ENCODE measurements around the gene FITM2. TPM values are rescaled to one million over a fixed set of nuclear protein-coding genes. Genes with fewer than 3 reads are reported as not detected.

FITM2 gene
- total and polyA plus RNA-seq, 2 donors (not counting 3 experiments of a cell fraction or from before 2014, with no cell fraction given): 4.4 to 7.7 TPM

GRCh38 chr20:44256961-44257360, 54.0 kb downstream of the FITM2 start:
- Histone ChIP-seq H2AFZ (ENCODE audit: low read depth, low read length) (no peak overlapping the region), H3K4me3 (replicated peaks in 1 of 3; ENCODE audit: insufficient read depth in 1 of 3, low read depth in 1 of 3, low read length in 3 of 3) (no peak overlapping the region), H3K9me1 (replicated peaks; ENCODE audit: control insufficient read depth, extremely low read depth, insufficient read depth, low read length) (no peaks in the 10 kb centered on the region), H3K36me3 (ENCODE audit: control insufficient read depth in 2 of 2, extremely low read depth in 1 of 2, insufficient read depth in 2 of 2, low read length in 2 of 2) (no peaks in the 10 kb centered on the region), H3K4me2 (ENCODE audit: insufficient read depth, low read length) (no peak overlapping the region), H3K9me3 (replicated peaks; ENCODE audit: control insufficient read depth, insufficient read depth, low read length) (no peaks in the 10 kb centered on the region), H3K79me2 (ENCODE audit: control insufficient read depth, insufficient read depth, low read length) (no peaks in the 10 kb centered on the region), H3K27ac (ENCODE audit: insufficient read depth, low read depth, low read length) (no peak overlapping the region), H4K20me1 (replicated peaks; ENCODE audit: control insufficient read depth, extremely low read depth, insufficient read depth, low read length) (no peaks in the 10 kb centered on the region), H3K27me3 (ENCODE audit: control insufficient read depth in 2 of 2, insufficient read depth in 2 of 2, low read length in 2 of 2) (no peaks in the 10 kb centered on the region), H3K4me1 (ENCODE audit: control insufficient read depth, extremely low read depth, insufficient read depth, low read length) (no peaks in the 10 kb centered on the region), H3K9ac (replicated peaks; ENCODE audit: extremely low read depth, insufficient read depth, low read length) (no peak overlapping the region)
- intact Hi-C loops (cut with micrococcal nuclease) (no loop called here), dilution Hi-C loops (cut with MboI; ENCODE audit: extremely low pct_ligation_motif_present, low sequenced_read_pairs) (no loop called here)
- DNase-seq (ENCODE audit: low read depth, low spot score) (no peak), FAIRE-seq (no peak)
- CTCF ChIA-PET: no interaction called here
- TF ChIP-seq FOS (IDR thresholded peaks at IDR 0.05; ENCODE audit: borderline replicate concordance, insufficient read depth, low read length) (no peak), EZH2 (IDR thresholded peaks at IDR 0.05; ENCODE audit: borderline replicate concordance, low read depth, low read length, severe bottlenecking) (no peak), CTCF (IDR thresholded peaks at IDR 0.05; ENCODE audit: extremely low read depth in 1 of 2, insufficient read depth in 1 of 2, low read depth in 1 of 2, low read length in 2 of 2) (no peak), MAX (IDR thresholded peaks at IDR 0.05; ENCODE audit: insufficient read depth, insufficient read length) (no peak), JUN (IDR thresholded peaks at IDR 0.05; ENCODE audit: borderline replicate concordance, insufficient read depth, insufficient read length, low read depth) (no peak), GATA2 (IDR thresholded peaks at IDR 0.05; ENCODE audit: insufficient read depth, insufficient read length, low read depth, low read length) (no peak), POLR2AphosphoS5 (IDR thresholded peaks at IDR 0.05; ENCODE audit: insufficient read depth, low read depth, low read length) (no peak), POLR2A (IDR thresholded peaks at IDR 0.05; ENCODE audit: low read depth, low read length) (no peak), MYC (IDR thresholded peaks at IDR 0.05; ENCODE audit: low read depth, low read length) (no peak)
- POLR2A ChIA-PET: no interaction called here
- BruUV-seq (replicated peaks): no TSS peak
